ENCODE measurements around the gene ABTB2. TPM values are rescaled to one million over a fixed set of nuclear protein-coding genes. Genes with fewer than 3 reads are reported as not detected.

Gene ABTB2
- polyA plus RNA-seq, 1 donor (not counting 4 experiments of a cell fraction or from before 2014, with no cell fraction given), result 1.0 TPM

DNA sequence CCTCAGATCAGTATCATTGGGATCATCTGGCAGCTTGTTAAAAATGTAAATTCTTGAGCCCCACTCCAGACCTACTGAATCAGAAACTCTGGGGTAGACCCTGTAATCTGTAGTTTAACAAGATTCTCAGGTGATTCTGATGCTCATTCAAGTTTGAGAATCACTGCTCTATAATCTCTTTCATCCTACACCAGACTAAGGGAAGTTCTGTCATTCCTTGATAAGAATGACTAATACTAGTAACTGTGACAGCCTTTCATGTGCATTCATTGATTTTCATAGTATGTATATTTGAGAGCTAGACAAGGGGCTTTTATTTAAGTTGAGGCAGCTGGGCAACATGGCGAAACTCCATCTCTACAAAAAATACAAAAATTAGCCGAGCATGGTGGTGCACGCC lies 222.4 kb downstream of the ABTB2 start:
- Histone ChIP-seq H3K9me3 (ENCODE audit: control insufficient read depth, low read depth, low read length) (no peaks in the 10 kb centered on the region), H3K36me3 (ENCODE audit: control insufficient read depth in 2 of 2, extremely low read depth in 1 of 2, insufficient read depth in 2 of 2, low read length in 2 of 2) (peaks cover 50 to 73% of the 10 kb centered on the region in 2 experiments), H3K4me1 (ENCODE audit: control insufficient read depth, extremely low read depth, insufficient read depth, low read length) (no peaks in the 10 kb centered on the region), H4K20me1 (ENCODE audit: control insufficient read depth, extremely low read depth, insufficient read depth, low read length) (no peaks in the 10 kb centered on the region), H3K4me3 (ENCODE audit: control insufficient read depth in 2 of 3, extremely low read depth in 1 of 3, insufficient read depth in 2 of 3, low read depth in 1 of 3, low read length in 3 of 3) (no peak overlapping the region), H2AFZ (ENCODE audit: control insufficient read depth, low read length) (no peak overlapping the region), H3K27ac (ENCODE audit: control insufficient read depth, insufficient read depth, low read length) (no peak overlapping the region), H3K27me3 (ENCODE audit: control insufficient read depth, extremely low read depth, insufficient read depth, low read length) (no peaks in the 10 kb centered on the region), H3K9me1 (ENCODE audit: control insufficient read depth, extremely low read depth, insufficient read depth, low read length) (no peaks in the 10 kb centered on the region), H3K4me2 (ENCODE audit: control insufficient read depth, extremely low read depth, insufficient read depth, low read depth, low read length) (no peak overlapping the region), H3K9ac (ENCODE audit: control insufficient read depth, extremely low read depth, insufficient read depth, low read length) (no peak overlapping the region), H3K79me2 (ENCODE audit: control insufficient read depth, insufficient read depth, low read length) (no peaks in the 10 kb centered on the region)
- no peak for FAIRE-seq
- TF ChIP-seq EZH2 (IDR thresholded peaks at IDR 0.05; ENCODE audit: low read length), result no peak
- TF ChIP-seq, protein P1, sequence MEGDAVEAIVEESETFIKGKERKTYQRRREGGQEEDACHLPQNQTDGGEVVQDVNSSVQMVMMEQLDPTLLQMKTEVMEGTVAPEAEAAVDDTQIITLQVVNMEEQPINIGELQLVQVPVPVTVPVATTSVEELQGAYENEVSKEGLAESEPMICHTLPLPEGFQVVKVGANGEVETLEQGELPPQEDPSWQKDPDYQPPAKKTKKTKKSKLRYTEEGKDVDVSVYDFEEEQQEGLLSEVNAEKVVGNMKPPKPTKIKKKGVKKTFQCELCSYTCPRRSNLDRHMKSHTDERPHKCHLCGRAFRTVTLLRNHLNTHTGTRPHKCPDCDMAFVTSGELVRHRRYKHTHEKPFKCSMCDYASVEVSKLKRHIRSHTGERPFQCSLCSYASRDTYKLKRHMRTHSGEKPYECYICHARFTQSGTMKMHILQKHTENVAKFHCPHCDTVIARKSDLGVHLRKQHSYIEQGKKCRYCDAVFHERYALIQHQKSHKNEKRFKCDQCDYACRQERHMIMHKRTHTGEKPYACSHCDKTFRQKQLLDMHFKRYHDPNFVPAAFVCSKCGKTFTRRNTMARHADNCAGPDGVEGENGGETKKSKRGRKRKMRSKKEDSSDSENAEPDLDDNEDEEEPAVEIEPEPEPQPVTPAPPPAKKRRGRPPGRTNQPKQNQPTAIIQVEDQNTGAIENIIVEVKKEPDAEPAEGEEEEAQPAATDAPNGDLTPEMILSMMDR (optimal IDR thresholded peaks at IDR 0.05 in 1 of 3, IDR thresholded peaks at IDR 0.05 in 1 of 3, conservative IDR thresholded peaks at IDR 0.05 in 1 of 3; ENCODE audit: extremely low read depth in 1 of 3, insufficient read depth in 2 of 3, low read length in 3 of 3), result no peak
- no peak for DNase-seq (ENCODE audit: low read depth, low spot score)
- dilution Hi-C loops (cut with MboI; ENCODE audit: extremely low pct_ligation_motif_present, low sequenced_read_pairs), result no loop called here

DNA sequence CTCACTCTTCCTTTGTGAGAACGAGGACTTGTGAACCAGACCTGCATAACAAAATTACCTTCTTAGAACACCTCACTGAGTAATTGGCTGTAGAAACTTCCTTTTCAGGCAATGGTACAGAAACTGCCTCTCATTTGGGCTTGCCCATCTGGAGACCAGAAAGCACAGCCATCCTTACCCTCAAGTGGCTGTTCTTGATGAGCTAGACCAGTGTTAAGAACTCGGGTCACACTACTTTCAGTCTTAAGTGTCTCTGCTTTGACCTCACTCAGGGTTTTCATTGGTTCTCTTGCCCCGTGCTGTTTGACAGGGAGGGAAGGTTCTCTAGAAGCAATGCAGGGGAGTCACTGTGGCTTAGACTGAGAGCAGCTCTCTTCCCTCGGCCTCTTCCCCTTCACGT lies 223.0 kb downstream of the ABTB2 start:
- H3K9me1 ChIP-seq (ENCODE audit: control insufficient read depth, extremely low read depth, insufficient read depth, low read length), result no peaks in the 10 kb centered on the region
- no peak for DNase-seq (ENCODE audit: low read depth, low spot score)
- TF ChIP-seq, protein P1 (optimal IDR thresholded peaks at IDR 0.05 in 1 of 3, IDR thresholded peaks at IDR 0.05 in 1 of 3, conservative IDR thresholded peaks at IDR 0.05 in 1 of 3; ENCODE audit: extremely low read depth in 1 of 3, insufficient read depth in 2 of 3, low read length in 3 of 3), result no peak
- TF ChIP-seq EZH2 (IDR thresholded peaks at IDR 0.05; ENCODE audit: low read length), result no peak
- H3K27me3 ChIP-seq (ENCODE audit: control insufficient read depth, extremely low read depth, insufficient read depth, low read length), result no peaks in the 10 kb centered on the region
- H3K9me3 ChIP-seq (ENCODE audit: control insufficient read depth, low read depth, low read length), result no peaks in the 10 kb centered on the region
- no peaks in the 10 kb centered on the region for H3K4me1 ChIP-seq (ENCODE audit: control insufficient read depth, extremely low read depth, insufficient read depth, low read length)
- no peak overlapping the region for H3K9ac ChIP-seq (ENCODE audit: control insufficient read depth, extremely low read depth, insufficient read depth, low read length)
- dilution Hi-C loops (cut with MboI; ENCODE audit: extremely low pct_ligation_motif_present, low sequenced_read_pairs), result no loop called here
- no peaks in the 10 kb centered on the region for H4K20me1 ChIP-seq (ENCODE audit: control insufficient read depth, extremely low read depth, insufficient read depth, low read length)
- no peaks in the 10 kb centered on the region for H3K79me2 ChIP-seq (ENCODE audit: control insufficient read depth, insufficient read depth, low read length)
- peaks cover 49 to 70% of the 10 kb centered on the region in 2 experiments for H3K36me3 ChIP-seq (ENCODE audit: control insufficient read depth in 2 of 2, extremely low read depth in 1 of 2, insufficient read depth in 2 of 2, low read length in 2 of 2)
- H3K4me3 ChIP-seq (ENCODE audit: control insufficient read depth in 2 of 3, extremely low read depth in 1 of 3, insufficient read depth in 2 of 3, low read depth in 1 of 3, low read length in 3 of 3), result no peak overlapping the region
- no peak for FAIRE-seq
- H3K27ac ChIP-seq (ENCODE audit: control insufficient read depth, insufficient read depth, low read length), result no peak overlapping the region
- no peak overlapping the region for H2AFZ ChIP-seq (ENCODE audit: control insufficient read depth, low read length)
- H3K4me2 ChIP-seq (ENCODE audit: control insufficient read depth, extremely low read depth, insufficient read depth, low read depth, low read length), result no peak overlapping the region

Measured in keratinocyte (primary cell).